C4-2B (cell line): ENCODE measurements around the gene GLTP.
"Not testable (repeated sequence)": the region's sequence is repeated elsewhere in the genome, so short reads cannot be mapped to it uniquely, and the experiment has no call there.

Source experiments
- H3K27ac ChIP-seq: fragments of 450-650 bp; 2 replicates; pipeline ENCODE4 v1.5.1; 2017
- ZFX ChIP-seq: fragments of 450-650 bp; IDR thresholded peaks from 2 replicates; pipeline ENCODE4 v1.6.1; 2017
- TF ChIP-seq, protein P1 (sequence below): fragments of 450-650 bp; conservative IDR thresholded peaks from 2 replicates; pipeline ENCODE4 v1.5.1; 2017; ENCODE audit warnings: mild to moderate bottlenecking

The GLTP gene

DNA sequence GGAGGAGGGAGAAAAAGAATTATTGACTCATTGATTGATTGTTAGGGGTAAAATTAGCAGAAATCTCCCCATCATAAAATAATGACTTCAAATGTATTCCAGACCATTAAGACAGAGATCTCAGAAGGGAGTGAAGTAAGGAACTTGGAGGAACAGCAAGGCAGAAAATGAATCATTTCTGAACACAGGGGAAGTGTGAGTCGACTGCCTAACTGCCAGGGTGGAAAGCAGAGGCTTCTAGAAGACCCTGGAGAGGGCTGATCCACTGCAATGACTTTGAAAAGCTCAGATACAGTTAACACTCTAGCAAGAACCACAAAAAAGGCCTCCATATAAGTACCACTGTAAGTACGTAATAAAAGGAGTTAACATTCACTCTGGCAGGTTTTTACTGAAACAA lies 9.7 kb downstream of the GLTP start:
- H3K27ac ChIP-seq: no peak overlapping the region
- no peak for TF ChIP-seq ZFX

DNA sequence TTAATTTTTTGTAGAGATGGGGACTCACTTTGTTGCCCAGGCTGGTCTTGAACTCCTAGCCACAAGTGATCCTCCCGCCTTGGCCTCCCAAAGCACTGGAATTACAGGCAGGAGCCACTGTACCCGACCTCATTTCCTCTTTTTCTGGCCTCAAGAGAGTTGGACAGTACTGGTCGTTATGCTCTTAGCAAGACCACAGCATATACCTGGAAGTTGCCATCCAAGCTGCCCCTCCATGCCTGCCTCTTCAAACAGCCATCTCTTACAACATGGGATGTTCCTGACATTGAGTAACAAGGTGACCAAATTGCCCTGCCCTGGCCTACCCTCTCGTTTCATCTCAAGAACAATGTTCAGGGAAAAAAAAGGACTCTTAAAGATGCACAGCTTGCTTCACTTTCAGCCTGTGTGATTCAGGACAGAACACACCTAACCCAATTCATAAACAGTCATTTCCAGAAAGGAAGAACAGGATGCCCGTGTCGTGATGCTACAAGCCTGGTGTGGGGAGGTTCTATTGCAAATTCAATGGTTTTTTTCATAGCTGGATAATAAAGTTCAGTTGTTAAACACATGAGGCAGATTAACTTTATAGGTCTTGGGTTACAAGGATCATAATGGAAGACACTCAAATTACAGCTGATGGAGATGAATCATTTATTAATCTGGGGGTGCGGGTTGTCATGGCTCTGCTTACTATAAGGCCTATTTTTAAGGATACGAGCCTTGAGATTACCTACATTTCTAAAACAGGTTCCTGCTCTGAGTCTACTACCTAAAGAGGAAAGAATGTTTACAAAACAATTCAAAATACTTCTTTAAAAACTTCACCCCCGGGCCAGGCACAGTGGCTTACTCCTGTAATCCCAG lies 11.9 kb downstream of the GLTP start:
- TF ChIP-seq ZFX: no peak
- TF ChIP-seq, protein P1, sequence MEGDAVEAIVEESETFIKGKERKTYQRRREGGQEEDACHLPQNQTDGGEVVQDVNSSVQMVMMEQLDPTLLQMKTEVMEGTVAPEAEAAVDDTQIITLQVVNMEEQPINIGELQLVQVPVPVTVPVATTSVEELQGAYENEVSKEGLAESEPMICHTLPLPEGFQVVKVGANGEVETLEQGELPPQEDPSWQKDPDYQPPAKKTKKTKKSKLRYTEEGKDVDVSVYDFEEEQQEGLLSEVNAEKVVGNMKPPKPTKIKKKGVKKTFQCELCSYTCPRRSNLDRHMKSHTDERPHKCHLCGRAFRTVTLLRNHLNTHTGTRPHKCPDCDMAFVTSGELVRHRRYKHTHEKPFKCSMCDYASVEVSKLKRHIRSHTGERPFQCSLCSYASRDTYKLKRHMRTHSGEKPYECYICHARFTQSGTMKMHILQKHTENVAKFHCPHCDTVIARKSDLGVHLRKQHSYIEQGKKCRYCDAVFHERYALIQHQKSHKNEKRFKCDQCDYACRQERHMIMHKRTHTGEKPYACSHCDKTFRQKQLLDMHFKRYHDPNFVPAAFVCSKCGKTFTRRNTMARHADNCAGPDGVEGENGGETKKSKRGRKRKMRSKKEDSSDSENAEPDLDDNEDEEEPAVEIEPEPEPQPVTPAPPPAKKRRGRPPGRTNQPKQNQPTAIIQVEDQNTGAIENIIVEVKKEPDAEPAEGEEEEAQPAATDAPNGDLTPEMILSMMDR: no peak
- H3K27ac ChIP-seq: no peak overlapping the region

DNA sequence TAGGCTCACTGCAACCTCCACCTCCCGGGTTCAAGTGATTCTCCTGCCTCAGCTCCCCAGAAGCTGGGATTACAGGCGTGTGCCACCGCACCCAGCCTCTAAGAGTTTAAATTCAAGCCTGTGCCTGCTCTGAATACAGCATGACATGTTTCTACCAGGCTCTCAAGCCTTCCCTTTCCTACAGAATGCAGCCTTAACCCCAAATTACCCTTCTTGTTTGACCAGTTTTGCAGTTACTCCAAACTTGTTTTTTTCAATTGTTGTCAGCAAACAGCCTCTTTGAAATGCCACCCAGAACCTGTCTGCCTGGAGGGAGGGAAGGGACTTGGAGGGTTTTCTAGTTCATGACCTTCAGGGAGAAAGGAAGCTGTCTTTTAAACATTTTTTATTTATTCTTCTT lies 15.4 kb downstream of the GLTP start:
- H3K27ac ChIP-seq: peak overlapping the region; percentile 76
- TF ChIP-seq ZFX: no peak
- TF ChIP-seq, protein P1: no peak

DNA sequence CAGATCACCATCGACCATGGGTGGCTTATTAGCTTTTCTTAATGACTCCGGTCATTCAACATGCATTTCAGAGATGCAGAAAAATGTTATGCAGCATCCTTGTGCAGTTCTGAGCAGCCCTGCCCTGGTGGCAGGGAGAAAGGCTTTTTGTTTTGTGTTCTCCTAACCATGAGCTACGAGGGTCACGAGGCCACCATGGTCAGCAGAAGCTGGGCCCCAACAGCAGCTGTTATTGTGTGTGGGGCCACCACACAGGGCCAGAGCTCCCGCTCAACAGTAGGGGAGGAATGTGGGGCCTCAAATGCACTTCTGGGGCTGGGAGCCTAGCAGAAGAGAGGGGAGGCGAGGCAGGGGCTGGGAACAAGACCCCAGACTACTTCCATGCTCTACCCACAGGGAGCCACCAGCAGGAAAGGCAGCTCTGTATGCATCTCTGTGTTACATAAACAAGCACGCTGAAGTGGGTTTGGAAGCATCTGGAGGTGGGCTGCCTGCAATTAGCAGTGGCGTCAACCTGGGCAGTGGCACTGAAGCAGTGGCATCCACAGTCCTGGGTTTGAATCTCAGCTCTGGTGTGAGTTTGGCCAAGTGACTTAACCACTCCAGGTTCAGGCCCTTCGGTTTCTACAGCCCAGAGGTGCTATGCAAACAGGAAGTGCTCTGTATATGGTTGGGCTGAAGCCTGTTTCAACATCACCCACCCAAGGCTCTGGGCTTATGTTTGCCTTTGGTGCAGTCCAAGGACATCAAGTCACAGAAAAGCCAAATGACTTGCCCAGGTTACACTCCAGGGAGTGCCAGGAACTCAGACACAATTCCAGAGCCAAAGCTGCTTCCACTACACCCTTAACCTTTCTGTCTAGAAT lies 16.3 kb downstream of the GLTP start:
- TF ChIP-seq ZFX: no peak
- TF ChIP-seq, protein P1: no peak

DNA sequence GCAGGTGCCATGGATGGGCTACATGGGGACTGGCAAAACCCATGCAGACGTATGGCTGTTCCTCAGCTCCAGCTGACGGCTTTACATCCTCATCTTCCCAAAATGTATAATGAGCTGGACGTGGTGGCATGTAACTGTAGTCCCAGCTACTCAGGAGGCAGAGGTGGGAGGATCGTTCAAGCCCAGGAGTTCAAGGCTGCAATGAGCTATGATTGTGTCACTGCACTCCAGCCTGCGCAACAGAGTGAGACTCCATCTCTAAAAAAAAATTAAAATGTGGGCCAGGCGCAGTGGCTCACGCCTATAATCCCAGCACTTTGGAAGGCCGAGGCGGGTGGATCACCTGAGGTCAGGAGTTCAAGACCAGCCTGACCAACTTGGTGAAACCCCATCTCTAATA lies 17.9 kb downstream of the GLTP start:
- not testable (repeated sequence) for H3K27ac ChIP-seq

More for the DNA sequence above, 16.3 kb downstream of the GLTP start:
- H3K27ac ChIP-seq: peak overlapping the region; percentile 76

DNA sequence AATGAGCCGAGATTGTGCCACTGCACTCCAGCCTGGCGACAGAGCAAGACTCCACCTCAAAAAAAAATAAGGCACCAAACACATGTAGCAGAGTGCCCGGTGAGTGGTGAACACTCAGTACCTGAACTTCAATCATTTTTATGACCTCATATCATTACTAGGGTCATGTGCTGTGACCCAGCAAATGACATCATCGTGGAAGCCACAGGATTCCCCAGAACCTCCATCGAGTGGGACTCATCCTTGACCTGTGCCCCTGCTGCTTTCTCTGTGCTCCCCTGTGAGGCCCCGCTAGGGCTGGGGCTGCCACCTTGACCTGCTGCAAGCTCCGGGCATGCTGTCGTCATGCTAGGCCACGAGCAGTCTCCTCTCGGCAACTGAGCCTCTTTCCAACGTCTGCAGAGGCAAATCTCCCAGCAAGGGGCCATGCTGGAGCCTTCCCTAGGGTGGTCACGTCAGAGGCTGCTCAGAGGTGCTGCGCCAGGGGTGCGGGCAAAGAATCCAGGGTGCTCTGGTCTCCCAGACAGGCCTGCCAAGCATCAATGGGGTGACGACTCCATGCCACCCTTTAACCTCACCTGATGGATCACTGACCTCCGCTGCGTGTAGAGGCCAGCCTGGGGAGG lies 18.5 kb downstream of the GLTP start:
- no peak overlapping the region; the same call in 1 of the 2 replicates for H3K27ac ChIP-seq
- no peak for TF ChIP-seq ZFX
- TF ChIP-seq, protein P1: no peak

DNA sequence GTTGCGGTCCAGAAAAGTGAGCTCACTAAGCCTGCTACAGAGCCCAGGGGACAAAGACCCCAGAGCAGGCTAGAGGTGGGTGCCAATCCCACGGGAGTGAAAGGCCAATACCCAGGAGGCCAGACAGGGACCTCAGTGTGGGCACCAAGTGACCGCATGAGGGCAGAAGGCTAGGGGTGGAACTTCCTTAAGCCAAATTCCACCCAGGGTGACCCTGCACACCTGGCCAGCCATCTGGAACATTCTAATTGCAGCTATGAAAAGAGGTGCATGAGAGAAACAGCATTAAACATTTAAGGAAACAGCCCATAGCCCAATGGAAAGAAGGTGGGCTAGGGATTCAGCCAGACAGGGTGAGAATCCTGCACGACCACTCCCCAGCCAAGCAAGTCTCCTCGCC lies 19.4 kb downstream of the GLTP start:
- TF ChIP-seq, protein P1: no peak
- TF ChIP-seq ZFX: no peak
- H3K27ac ChIP-seq: no peak overlapping the region

DNA sequence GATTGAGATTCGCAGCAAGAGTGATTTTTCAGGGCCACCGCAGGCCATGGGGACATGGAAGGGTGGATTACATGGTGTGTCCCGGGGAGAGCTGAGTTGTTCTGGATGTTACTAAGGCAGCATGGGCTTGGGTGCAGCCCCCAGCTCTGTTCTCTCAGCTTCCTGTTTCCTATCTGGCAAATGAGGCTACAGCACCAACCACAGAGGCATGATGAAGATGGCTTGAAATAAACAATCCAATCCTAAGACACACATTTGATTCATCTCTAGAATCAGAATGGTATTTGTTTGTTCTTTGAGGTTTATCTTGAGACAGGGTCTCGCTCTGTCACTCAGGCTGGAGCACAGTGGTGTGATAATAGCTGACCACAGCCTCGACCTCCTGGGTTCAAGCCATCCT lies 21.6 kb downstream of the GLTP start:
- TF ChIP-seq, protein P1: no peak
- no peak for TF ChIP-seq ZFX
- H3K27ac ChIP-seq: no peak overlapping the region
